Measurements from ENCODE around the gene IL1RAP.
"Not testable (repeated sequence)": the region's sequence is repeated elsewhere in the genome, so short reads cannot be mapped to it uniquely, and the experiment has no call there.

IL1RAP gene, protein sequence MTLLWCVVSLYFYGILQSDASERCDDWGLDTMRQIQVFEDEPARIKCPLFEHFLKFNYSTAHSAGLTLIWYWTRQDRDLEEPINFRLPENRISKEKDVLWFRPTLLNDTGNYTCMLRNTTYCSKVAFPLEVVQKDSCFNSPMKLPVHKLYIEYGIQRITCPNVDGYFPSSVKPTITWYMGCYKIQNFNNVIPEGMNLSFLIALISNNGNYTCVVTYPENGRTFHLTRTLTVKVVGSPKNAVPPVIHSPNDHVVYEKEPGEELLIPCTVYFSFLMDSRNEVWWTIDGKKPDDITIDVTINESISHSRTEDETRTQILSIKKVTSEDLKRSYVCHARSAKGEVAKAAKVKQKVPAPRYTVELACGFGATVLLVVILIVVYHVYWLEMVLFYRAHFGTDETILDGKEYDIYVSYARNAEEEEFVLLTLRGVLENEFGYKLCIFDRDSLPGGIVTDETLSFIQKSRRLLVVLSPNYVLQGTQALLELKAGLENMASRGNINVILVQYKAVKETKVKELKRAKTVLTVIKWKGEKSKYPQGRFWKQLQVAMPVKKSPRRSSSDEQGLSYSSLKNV

DNA sequence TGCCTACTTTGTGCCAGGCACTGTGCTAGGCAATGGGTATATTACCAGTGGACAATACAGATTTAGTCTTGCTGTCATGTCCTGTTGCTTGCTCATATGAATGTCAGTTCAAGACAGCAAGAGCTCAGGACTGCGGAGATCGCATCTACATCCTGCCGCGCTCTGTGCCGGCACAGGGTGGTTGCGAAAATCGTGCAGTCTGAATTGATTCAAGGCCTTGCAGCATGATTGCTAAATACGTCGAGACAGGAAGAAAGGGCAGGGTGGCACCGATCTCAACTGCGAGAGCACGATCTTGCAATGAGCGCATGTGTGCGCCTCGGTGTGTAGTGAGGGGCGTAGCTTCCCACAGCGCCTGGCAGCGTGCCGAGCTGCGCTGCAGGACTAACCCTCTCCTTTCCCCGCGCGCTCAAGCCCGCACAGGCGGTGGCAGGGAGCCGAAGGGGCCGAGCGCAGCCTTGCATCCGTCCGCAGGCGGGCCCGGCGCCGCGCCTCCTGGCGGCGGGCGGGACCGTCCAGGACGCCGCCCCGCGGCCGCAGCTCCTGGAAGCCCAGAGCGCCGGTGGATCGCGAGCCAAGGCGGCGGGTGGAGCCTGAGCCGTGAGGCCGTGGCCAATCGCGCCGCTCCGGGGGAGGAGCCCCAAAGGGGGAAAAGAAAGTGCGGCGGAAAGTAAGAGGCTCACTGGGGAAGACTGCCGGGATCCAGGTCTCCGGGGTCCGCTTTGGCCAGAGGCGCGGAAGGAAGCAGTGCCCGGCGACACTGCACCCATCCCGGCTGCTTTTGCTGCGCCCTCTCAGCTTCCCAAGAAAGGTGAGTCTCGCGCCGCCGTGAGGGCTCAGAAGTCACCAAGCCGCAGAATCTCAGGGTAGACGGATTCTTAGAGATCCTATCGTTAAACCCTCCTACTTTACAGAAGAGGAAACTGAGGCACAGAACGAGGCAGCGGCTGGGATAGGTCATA lies at the start of gene IL1RAP:
TSS of gene IL1RAP (plus strand) at position 677 of the 962 bp plus-strand sequence. CDS start 50,205 bp downstream, outside the sequence.
- TF ChIP-seq, protein P1, sequence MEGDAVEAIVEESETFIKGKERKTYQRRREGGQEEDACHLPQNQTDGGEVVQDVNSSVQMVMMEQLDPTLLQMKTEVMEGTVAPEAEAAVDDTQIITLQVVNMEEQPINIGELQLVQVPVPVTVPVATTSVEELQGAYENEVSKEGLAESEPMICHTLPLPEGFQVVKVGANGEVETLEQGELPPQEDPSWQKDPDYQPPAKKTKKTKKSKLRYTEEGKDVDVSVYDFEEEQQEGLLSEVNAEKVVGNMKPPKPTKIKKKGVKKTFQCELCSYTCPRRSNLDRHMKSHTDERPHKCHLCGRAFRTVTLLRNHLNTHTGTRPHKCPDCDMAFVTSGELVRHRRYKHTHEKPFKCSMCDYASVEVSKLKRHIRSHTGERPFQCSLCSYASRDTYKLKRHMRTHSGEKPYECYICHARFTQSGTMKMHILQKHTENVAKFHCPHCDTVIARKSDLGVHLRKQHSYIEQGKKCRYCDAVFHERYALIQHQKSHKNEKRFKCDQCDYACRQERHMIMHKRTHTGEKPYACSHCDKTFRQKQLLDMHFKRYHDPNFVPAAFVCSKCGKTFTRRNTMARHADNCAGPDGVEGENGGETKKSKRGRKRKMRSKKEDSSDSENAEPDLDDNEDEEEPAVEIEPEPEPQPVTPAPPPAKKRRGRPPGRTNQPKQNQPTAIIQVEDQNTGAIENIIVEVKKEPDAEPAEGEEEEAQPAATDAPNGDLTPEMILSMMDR (IDR thresholded peaks at IDR 0.05): peak; percentile 74
- no peak for TF ChIP-seq ZFX (IDR thresholded peaks at IDR 0.05; ENCODE audit: borderline replicate concordance)
- peak within 1 kb of the TSS; percentile 56 for H3K27ac ChIP-seq

DNA sequence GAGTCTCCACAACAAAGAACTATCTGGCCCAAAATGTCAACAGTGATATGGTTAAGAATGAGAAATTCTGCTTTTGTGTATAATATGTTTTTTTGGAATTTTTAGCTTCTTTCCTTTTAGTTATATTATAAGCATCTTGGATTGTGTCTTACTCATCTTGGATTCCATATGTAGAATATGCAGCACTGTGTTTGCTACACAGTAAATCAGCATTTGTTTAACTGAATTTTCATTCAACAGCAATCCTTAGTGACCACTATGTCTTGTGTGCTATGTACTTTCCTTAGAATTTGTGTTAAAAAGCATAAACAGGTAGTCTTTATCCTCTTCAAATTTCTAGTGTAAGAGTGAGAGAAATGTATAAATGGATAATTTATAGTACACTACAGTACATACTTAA lies 46.0 kb upstream of the IL1RAP start:
- TF ChIP-seq, protein P1 (IDR thresholded peaks at IDR 0.05): no peak
- no peak for TF ChIP-seq ZFX (IDR thresholded peaks at IDR 0.05; ENCODE audit: borderline replicate concordance)
- no peak overlapping the region for H3K27ac ChIP-seq

DNA sequence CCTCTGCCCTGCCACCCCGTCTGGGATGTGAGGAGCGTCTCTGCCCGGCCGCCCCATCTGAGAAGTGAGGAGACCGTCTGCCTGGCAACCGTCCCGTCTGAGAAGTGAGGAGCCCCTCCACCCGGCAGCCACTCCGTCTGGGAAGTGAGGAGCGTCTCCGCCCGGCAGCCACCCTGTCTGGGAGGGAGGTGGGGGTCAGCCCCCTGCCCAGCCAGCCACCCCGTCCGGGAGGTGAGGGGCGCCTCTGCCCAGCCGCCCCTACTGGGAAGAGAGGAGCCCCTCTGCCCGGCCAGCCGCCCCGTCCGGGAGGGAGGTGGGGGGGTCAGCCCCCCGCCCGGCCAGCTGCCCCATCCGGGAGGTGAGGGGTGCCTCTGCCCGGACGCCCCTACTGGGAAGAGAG lies 40.6 kb upstream of the IL1RAP start:
- not testable (repeated sequence) for H3K27ac ChIP-seq

DNA sequence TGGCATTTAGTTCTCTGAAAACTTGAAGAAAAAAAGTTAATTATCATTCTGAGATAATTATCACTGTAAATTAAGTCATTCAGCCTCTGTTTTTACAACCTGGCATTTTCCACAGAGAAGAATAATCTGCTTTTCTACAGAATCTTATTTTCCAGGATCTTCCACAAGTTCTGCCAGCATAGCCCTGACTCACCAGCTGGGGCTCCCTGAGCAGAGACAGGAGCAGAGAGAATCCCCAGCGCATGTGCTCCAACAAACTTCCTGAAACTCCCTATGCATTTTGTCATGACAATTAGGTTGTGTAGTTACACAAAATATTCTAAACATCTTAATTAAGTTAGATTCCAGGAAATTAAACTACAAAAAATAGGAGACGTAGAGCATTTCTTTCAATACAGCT lies 32.1 kb upstream of the IL1RAP start:
- no peak overlapping the region for H3K27ac ChIP-seq
- TF ChIP-seq ZFX (IDR thresholded peaks at IDR 0.05; ENCODE audit: borderline replicate concordance): no peak
- TF ChIP-seq, protein P1 (IDR thresholded peaks at IDR 0.05): no peak

DNA sequence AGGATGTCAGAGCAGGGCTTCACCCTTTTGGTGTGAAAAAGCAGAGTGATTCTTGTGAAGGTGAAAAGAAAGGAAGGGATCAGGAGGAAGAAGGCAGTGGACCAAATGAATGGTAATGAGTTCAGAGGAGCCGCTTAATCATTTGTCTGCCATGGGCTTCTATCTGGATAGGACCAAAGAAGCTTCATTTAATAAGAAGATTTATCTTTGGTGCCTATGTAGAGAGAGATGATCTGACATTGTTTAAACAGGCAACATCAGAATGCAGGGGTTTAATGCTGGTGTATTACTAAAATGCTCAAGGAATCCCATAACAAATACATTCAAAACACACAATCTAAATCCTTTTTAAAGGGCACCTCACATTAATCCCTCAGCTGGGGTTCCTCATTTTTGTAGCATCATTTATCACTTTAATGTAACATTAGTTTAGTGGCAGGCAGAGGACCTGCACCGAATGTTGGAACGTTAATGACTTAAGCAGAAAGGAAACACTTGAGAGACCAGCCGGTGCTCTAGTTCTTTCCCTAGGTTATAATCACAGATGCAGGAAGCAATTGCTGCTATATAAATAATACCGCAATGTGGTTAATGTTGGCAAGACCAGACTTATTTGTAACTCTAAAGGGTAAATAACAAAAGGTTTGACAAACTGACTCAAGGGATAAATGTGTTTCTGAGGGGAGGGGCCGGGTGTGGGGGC lies 27.9 kb upstream of the IL1RAP start:
- no peak overlapping the region for H3K27ac ChIP-seq
- TF ChIP-seq ZFX (IDR thresholded peaks at IDR 0.05; ENCODE audit: borderline replicate concordance): no peak
- TF ChIP-seq, protein P1 (IDR thresholded peaks at IDR 0.05): no peak

DNA sequence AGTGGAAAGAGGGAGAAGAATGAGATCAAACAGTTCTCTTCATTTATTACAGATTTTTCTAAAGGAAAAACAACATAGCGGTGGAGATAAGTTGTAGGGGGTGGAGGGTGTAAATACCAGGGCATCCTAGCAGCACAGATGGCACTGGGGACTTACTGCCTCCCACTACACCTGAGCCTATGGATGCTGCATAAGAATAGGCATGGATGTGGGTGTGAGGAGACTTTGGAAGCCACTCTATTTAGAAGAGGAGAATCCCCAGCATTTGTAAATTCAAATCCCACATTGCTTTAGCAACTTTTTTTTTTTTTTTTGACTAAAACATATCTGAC lies 27.4 kb upstream of the IL1RAP start:
- no peak overlapping the region for H3K27ac ChIP-seq
- TF ChIP-seq ZFX (IDR thresholded peaks at IDR 0.05; ENCODE audit: borderline replicate concordance): no peak
- TF ChIP-seq, protein P1 (IDR thresholded peaks at IDR 0.05): no peak
